Uterus (tissue), 4 donors: ENCODE measurements around the gene IL16. TPM values are rescaled to one million over a fixed set of nuclear protein-coding genes. Genes with fewer than 3 reads are reported as not detected.
A peak's percentile ranks its signal among the peaks of the same experiment; 100 is the strongest.

Experiments
- DNase-seq, 2 donors: peaks; one replicate each; pipeline ENCODE4 v3.0.0-alpha.2; 2019 to 2020
- H3K27ac ChIP-seq, 2 donors: fragments of 200-600 bp; sonication (generic); 1 replicate in 1 of 2; 2 replicates in 1 of 2; pipeline ENCODE4 v1.5.1; 2016 to 2018
- H3K27me3 ChIP-seq, 2 donors: fragments of 200-600 bp; sonication (generic); one replicate each; pipeline ENCODE4 v1.5.1; 2018 to 2019; ENCODE audit warnings: control low read depth in 1 of 2
- H3K36me3 ChIP-seq, 2 donors: fragments of 200-600 bp; sonication (generic); one replicate each; pipeline ENCODE4 v1.5.1; 2019; ENCODE audit warnings: control low read depth in 1 of 2
- H3K4me1 ChIP-seq, 2 donors: fragments of 200-600 bp; sonication (generic); one replicate each; pipeline ENCODE4 v1.5.1; 2018 to 2019; ENCODE audit warnings: control low read depth in 1 of 2
- H3K4me3 ChIP-seq, 2 donors: fragments of 200-600 bp; sonication (generic); 1 replicate in 1 of 2; 2 replicates in 1 of 2; pipeline ENCODE4 v1.5.1; 2018 to 2019; ENCODE audit warnings: mild to moderate bottlenecking in 1 of 2
- H3K9me3 ChIP-seq, 2 donors: fragments of 200-600 bp; sonication (generic); one replicate each; pipeline ENCODE4 v1.5.1; 2019; ENCODE audit warnings: control low read depth in 1 of 2
- CTCF ChIP-seq, 4 experiments: fragments of 200-600 bp in 2 of 4; fragments of 450-650 bp in 2 of 4; sonication (generic) in 2 of 4; IDR thresholded peaks; one replicate each; pipeline ENCODE4 v1.5.1; 2016 to 2019; ENCODE audit warnings: antibody characterized with exemption in 4 of 4, mild to moderate bottlenecking in 2 of 4, moderate library complexity in 1 of 4
- POLR2A ChIP-seq, 2 donors: fragments of 450-650 bp; IDR thresholded peaks; one replicate each; pipeline ENCODE4 v1.6.1; 2016; ENCODE audit warnings: antibody characterized with exemption in 2 of 2, mild to moderate bottlenecking in 1 of 2, moderate library complexity in 1 of 2
- intact Hi-C: fragments of 100-400 bp; cut with DNase I; formaldehyde crosslinking; loops from one replicate; pipeline ENCODE4 v1.15.1; 2023; ENCODE audit warnings: low total_unique reads
- total RNA-seq, 4 donors: library from RNA; depleted of rRNA in 3 of 4; stranded (reverse); fragments of >200 nt in 3 of 4; gene quantifications; one replicate each; pipeline versions ENCODE4 v1.1.0 to v1.2.4, GENCODE V29; 2014 to 2023
- donor health status: DM: yes; HTN: yes; CAD: no.

IL16 gene
- total RNA-seq, 4 donors from 2014 or later: 16.6 to 69.2 (median 23.1) TPM

GRCh38 chr15:81174792-81175327, 21.8 kb upstream of the IL16 start:
- no peaks in the 10 kb centered on the region for H3K9me3 ChIP-seq
- intact Hi-C loops: no loop called here
- H3K27ac ChIP-seq: no peak overlapping the region
- H3K27me3 ChIP-seq: no peaks in the 10 kb centered on the region
- no peak for DNase-seq
- no peaks in the 10 kb centered on the region for H3K36me3 ChIP-seq
- H3K4me1 ChIP-seq: no peaks in the 10 kb centered on the region
- TF ChIP-seq CTCF (IDR thresholded peaks at IDR 0.05) (no peak), POLR2A (IDR thresholded peaks at IDR 0.05) (no peak)
- H3K4me3 ChIP-seq: no peak overlapping the region

- no peak overlapping the region for H3K27ac ChIP-seq
- intact Hi-C loops: no loop called here
- DNase-seq: no peak
- no peaks in the 10 kb centered on the region for H3K4me1 ChIP-seq
- H3K9me3 ChIP-seq: no peaks in the 10 kb centered on the region
- H3K36me3 ChIP-seq: no peaks in the 10 kb centered on the region
- no peaks in the 10 kb centered on the region for H3K27me3 ChIP-seq
- H3K4me3 ChIP-seq: no peak overlapping the region
- TF ChIP-seq POLR2A (IDR thresholded peaks at IDR 0.05) (no peak), CTCF (IDR thresholded peaks at IDR 0.05) (no peak)
These were observed 21.2 kb upstream of the IL16 start for GRCh38 chr15:81175496-81175895.

DNA sequence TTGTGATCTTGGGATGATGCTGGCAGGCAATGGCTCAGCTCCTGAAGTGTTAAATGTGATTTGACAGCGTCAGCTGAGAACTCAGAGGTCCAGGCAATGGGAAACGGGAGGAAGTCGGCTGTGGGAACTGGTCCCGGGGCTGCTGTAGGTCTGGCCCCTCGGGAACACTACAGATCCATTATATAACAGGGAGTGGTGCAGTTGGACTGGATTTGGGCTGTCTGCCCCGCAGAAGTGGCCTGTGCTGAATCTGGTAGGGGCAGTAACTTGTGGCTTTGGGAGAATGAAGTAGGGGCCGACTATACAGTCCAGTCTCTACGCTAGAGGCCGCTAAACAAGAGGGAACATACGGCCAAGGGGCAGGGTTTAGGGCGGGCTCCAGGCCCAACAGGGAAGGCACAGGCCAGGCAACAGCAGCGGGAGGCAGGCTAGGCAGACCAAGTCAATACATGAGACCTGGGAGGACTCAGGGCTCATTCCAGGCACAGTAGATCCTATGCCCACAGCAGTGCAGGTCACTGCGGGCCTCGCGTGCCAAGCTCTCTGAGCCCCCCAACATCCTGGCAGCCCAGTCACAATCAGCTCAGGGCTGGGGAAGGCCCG, 20.3 kb upstream of the IL16 start:
- H3K27me3 ChIP-seq: no peaks in the 10 kb centered on the region
- no peaks in the 10 kb centered on the region for H3K4me1 ChIP-seq
- intact Hi-C loops: no loop called here
- DNase-seq: peak in 1 of 2 donors; percentile 62
- no peaks in the 10 kb centered on the region for H3K36me3 ChIP-seq
- H3K4me3 ChIP-seq: no peak overlapping the region
- H3K27ac ChIP-seq: peak overlapping the region; percentile 12 to 27
- no peak for TF ChIP-seq POLR2A (IDR thresholded peaks at IDR 0.05)
- TF ChIP-seq CTCF (IDR thresholded peaks at IDR 0.05): peak in 1 of 4 experiments; percentile 12
- H3K9me3 ChIP-seq: no peaks in the 10 kb centered on the region

DNA sequence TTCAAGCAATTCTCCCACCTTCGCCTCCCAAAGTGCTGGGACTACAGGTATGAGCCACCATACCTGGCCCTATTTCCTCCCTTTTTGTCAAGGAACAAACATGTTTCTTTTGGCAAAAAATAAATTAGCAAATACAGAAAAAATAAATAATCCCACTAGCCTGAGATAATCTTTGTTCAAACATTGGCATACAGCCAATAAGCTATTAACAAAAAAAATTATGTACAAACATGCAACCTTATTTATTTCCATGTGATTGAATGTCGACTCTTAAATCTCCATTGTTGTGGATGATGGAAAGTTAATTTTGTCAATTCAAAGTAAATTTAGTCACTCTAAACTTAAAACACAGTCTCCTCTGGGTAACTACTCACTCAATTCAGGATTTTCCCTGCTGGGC, 18.3 kb upstream of the IL16 start:
- H3K9me3 ChIP-seq: no peaks in the 10 kb centered on the region
- H3K27ac ChIP-seq: no peak overlapping the region
- no peaks in the 10 kb centered on the region for H3K36me3 ChIP-seq
- TF ChIP-seq POLR2A (IDR thresholded peaks at IDR 0.05): no peak
- TF ChIP-seq CTCF (IDR thresholded peaks at IDR 0.05): no peak
- H3K4me3 ChIP-seq: no peak overlapping the region
- H3K27me3 ChIP-seq: no peaks in the 10 kb centered on the region
- DNase-seq: no peak
- no peaks in the 10 kb centered on the region for H3K4me1 ChIP-seq
- intact Hi-C loops: no loop called here

GRCh38 chr15:81181220-81181619, 15.5 kb upstream of the IL16 start:
- no peaks in the 10 kb centered on the region for H3K9me3 ChIP-seq
- no peak for DNase-seq
- peak overlapping the region; percentile 67 to 73 for H3K27ac ChIP-seq
- TF ChIP-seq CTCF (IDR thresholded peaks at IDR 0.05) (no peak), POLR2A (IDR thresholded peaks at IDR 0.05) (no peak)
- no peak overlapping the region for H3K4me3 ChIP-seq
- H3K4me1 ChIP-seq: no peaks in the 10 kb centered on the region
- H3K36me3 ChIP-seq: no peaks in the 10 kb centered on the region
- H3K27me3 ChIP-seq: no peaks in the 10 kb centered on the region
- intact Hi-C loops: no loop called here
